Measurements from ENCODE around the gene TBCK. TPM values are rescaled to one million over a fixed set of nuclear protein-coding genes. Genes with fewer than 3 reads are reported as not detected.

The TBCK gene
- total and polyA plus RNA-seq, 4 donors = 4.9 to 25.5 (median 15.8) TPM

DNA sequence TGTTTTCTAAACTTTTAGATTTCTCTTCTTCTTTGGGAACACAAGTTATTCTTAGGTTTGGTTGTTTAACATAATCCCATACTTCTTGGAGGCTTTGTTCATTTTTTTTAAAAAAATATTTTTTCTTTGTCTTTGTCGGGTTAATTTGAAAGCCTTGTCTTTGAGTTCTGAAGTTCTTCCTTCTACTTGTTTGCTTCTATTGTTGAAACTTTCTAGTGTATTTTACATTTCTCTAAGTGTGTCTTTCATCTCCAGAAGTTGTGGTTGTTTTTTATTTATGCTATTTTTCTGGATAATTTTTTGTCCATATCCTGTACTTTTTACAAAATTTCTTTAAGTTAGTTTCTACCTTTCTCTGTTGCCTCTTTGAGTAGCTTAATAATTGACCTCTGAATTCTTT lies 304.6 kb downstream of the TBCK start:
- H3K27ac ChIP-seq (ENCODE audit: low read depth in 1 of 2, low read length in 2 of 2) = no peak overlapping the region
- no peaks in the 10 kb centered on the region for H3K4me1 ChIP-seq (ENCODE audit: control insufficient read depth in 4 of 4, insufficient read depth in 4 of 4, low read length in 3 of 4)
- no peak overlapping the region for H3K4me3 ChIP-seq (ENCODE audit: low read depth in 1 of 3, low read length in 3 of 3)
- peaks cover 2 to 11% (median 5%) of the 10 kb centered on the region in 4 donors for H3K9me3 ChIP-seq (ENCODE audit: control insufficient read depth in 4 of 4, low read length in 3 of 4)
- no peak for TF ChIP-seq NR2F2 (IDR thresholded peaks at IDR 0.05)
- TF ChIP-seq YY1 (IDR thresholded peaks at IDR 0.05) = no peak
- no peak for TF ChIP-seq RXRA (IDR thresholded peaks at IDR 0.05)
- TF ChIP-seq GABPA (IDR thresholded peaks at IDR 0.05 in 1 of 2, conservative IDR thresholded peaks at IDR 0.05 in 1 of 2) = no peak
- TF ChIP-seq, protein P1, sequence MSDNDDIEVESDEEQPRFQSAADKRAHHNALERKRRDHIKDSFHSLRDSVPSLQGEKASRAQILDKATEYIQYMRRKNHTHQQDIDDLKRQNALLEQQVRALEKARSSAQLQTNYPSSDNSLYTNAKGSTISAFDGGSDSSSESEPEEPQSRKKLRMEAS (IDR thresholded peaks at IDR 0.05) = no peak
- TF ChIP-seq, protein P2, sequence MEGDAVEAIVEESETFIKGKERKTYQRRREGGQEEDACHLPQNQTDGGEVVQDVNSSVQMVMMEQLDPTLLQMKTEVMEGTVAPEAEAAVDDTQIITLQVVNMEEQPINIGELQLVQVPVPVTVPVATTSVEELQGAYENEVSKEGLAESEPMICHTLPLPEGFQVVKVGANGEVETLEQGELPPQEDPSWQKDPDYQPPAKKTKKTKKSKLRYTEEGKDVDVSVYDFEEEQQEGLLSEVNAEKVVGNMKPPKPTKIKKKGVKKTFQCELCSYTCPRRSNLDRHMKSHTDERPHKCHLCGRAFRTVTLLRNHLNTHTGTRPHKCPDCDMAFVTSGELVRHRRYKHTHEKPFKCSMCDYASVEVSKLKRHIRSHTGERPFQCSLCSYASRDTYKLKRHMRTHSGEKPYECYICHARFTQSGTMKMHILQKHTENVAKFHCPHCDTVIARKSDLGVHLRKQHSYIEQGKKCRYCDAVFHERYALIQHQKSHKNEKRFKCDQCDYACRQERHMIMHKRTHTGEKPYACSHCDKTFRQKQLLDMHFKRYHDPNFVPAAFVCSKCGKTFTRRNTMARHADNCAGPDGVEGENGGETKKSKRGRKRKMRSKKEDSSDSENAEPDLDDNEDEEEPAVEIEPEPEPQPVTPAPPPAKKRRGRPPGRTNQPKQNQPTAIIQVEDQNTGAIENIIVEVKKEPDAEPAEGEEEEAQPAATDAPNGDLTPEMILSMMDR (IDR thresholded peaks at IDR 0.05; ENCODE audit: low read depth, low read length, missing input control) = no peak
- no peak for TF ChIP-seq EGR1 (IDR thresholded peaks at IDR 0.05; ENCODE audit: low read depth in 2 of 2)
- TF ChIP-seq JUND (IDR thresholded peaks at IDR 0.05) = no peak
- TF ChIP-seq, protein P3, sequence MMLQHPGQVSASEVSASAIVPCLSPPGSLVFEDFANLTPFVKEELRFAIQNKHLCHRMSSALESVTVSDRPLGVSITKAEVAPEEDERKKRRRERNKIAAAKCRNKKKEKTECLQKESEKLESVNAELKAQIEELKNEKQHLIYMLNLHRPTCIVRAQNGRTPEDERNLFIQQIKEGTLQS (IDR thresholded peaks at IDR 0.05) = no peak
- TF ChIP-seq, protein P4, sequence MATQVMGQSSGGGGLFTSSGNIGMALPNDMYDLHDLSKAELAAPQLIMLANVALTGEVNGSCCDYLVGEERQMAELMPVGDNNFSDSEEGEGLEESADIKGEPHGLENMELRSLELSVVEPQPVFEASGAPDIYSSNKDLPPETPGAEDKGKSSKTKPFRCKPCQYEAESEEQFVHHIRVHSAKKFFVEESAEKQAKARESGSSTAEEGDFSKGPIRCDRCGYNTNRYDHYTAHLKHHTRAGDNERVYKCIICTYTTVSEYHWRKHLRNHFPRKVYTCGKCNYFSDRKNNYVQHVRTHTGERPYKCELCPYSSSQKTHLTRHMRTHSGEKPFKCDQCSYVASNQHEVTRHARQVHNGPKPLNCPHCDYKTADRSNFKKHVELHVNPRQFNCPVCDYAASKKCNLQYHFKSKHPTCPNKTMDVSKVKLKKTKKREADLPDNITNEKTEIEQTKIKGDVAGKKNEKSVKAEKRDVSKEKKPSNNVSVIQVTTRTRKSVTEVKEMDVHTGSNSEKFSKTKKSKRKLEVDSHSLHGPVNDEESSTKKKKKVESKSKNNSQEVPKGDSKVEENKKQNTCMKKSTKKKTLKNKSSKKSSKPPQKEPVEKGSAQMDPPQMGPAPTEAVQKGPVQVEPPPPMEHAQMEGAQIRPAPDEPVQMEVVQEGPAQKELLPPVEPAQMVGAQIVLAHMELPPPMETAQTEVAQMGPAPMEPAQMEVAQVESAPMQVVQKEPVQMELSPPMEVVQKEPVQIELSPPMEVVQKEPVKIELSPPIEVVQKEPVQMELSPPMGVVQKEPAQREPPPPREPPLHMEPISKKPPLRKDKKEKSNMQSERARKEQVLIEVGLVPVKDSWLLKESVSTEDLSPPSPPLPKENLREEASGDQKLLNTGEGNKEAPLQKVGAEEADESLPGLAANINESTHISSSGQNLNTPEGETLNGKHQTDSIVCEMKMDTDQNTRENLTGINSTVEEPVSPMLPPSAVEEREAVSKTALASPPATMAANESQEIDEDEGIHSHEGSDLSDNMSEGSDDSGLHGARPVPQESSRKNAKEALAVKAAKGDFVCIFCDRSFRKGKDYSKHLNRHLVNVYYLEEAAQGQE (IDR thresholded peaks at IDR 0.05) = no peak
- TF ChIP-seq RAD21 (IDR thresholded peaks at IDR 0.05) = no peak
- no peak for TF ChIP-seq SP1 (IDR thresholded peaks at IDR 0.05)
- TF ChIP-seq, protein P5, sequence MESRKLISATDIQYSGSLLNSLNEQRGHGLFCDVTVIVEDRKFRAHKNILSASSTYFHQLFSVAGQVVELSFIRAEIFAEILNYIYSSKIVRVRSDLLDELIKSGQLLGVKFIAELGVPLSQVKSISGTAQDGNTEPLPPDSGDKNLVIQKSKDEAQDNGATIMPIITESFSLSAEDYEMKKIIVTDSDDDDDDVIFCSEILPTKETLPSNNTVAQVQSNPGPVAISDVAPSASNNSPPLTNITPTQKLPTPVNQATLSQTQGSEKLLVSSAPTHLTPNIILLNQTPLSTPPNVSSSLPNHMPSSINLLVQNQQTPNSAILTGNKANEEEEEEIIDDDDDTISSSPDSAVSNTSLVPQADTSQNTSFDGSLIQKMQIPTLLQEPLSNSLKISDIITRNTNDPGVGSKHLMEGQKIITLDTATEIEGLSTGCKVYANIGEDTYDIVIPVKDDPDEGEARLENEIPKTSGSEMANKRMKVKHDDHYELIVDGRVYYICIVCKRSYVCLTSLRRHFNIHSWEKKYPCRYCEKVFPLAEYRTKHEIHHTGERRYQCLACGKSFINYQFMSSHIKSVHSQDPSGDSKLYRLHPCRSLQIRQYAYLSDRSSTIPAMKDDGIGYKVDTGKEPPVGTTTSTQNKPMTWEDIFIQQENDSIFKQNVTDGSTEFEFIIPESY (IDR thresholded peaks at IDR 0.05) = no peak
- TF ChIP-seq FOXA2 (IDR thresholded peaks at IDR 0.05) = no peak
- TF ChIP-seq HNF4G (IDR thresholded peaks at IDR 0.05) = no peak
- TF ChIP-seq FOXA1 (IDR thresholded peaks at IDR 0.05) = no peak
- no peak for TF ChIP-seq HNF4A (conservative IDR thresholded peaks at IDR 0.05)
- TF ChIP-seq TAF1 (conservative IDR thresholded peaks at IDR 0.05) = no peak
- no peak overlapping the region for H3K9ac ChIP-seq (ENCODE audit: low read depth in 1 of 2, low read length in 2 of 2)
- no peaks in the 10 kb centered on the region for H3K27me3 ChIP-seq (ENCODE audit: control insufficient read depth in 4 of 4, insufficient read depth in 4 of 4, low read length in 3 of 4)
- no peaks in the 10 kb centered on the region for H3K36me3 ChIP-seq (ENCODE audit: control insufficient read depth in 4 of 4, insufficient read depth in 3 of 4, low read depth in 1 of 4, low read length in 3 of 4)
- no peak for DNase-seq (ENCODE audit: low spot score)
- 98% methylated on average over 1 of the region's 1 CpG for WGBS

All from liver (tissue), 9 donors.